Stomach (tissue), 4 donors: ENCODE data around the gene ACTL8.

ENCODE experiments used
- EP300 ChIP-seq: sonication (generic); formaldehyde crosslinking; IDR thresholded peaks from one replicate; pipeline ENCODE4 v1.6.1; 2017; ENCODE audit warnings: antibody characterized with exemption
- POLR2A ChIP-seq, 4 donors: fragments of 450-650 bp; IDR thresholded peaks; one replicate each; pipeline ENCODE4 v1.6.1; 2016; ENCODE audit warnings: antibody characterized with exemption in 4 of 4, control low read depth in 2 of 4, mild to moderate bottlenecking in 1 of 4, moderate library complexity in 1 of 4
- POLR2AphosphoS5 ChIP-seq, 3 donors: sonication (generic); formaldehyde crosslinking; IDR thresholded peaks; one replicate each; pipeline ENCODE4 v1.6.1; 2016; ENCODE audit warnings: antibody characterized with exemption in 3 of 3
- TF ChIP-seq, protein P1 (sequence below), 7 experiments: fragments of 450-650 bp in 4 of 7; fragments of 200-600 bp in 3 of 7; sonication (generic) in 3 of 7; IDR thresholded peaks; one replicate each; pipeline ENCODE4 v1.5.1; 2016 to 2019; ENCODE audit warnings: antibody characterized with exemption in 7 of 7, control low read depth in 2 of 7, mild to moderate bottlenecking in 1 of 7

DNA sequence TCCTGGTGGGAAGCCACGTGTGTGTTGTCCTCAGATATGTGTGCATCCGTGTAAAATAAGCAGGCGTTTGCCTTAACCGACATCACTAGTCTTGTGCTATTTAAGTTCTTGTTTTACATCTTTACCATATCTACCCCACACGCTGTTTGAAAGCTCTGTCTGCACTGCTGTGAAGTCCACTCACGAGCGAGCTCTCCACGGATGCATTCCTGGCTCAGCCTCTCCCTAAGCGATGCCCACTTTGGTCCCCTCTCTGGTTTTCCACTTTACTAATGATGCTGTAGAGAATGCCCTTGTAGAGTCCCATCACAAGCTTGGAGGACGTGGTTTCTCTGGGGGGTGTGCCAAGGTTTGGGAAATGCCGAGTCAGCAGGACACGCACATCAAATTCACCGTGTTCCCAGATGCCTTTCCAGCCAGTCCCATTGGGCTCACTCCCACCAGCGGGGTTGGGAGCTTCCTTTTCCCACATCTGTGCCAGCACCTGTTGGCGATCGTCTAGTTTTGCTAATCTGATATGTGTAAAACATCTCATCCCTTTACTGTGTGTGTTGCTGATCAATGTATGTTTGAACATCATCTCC lies 43.8 kb downstream of the ACTL8 start:
- TF ChIP-seq POLR2AphosphoS5 (IDR thresholded peaks at IDR 0.05) (no peak), POLR2A (IDR thresholded peaks at IDR 0.05) (no peak), EP300 (no peak)
- TF ChIP-seq, protein P1, sequence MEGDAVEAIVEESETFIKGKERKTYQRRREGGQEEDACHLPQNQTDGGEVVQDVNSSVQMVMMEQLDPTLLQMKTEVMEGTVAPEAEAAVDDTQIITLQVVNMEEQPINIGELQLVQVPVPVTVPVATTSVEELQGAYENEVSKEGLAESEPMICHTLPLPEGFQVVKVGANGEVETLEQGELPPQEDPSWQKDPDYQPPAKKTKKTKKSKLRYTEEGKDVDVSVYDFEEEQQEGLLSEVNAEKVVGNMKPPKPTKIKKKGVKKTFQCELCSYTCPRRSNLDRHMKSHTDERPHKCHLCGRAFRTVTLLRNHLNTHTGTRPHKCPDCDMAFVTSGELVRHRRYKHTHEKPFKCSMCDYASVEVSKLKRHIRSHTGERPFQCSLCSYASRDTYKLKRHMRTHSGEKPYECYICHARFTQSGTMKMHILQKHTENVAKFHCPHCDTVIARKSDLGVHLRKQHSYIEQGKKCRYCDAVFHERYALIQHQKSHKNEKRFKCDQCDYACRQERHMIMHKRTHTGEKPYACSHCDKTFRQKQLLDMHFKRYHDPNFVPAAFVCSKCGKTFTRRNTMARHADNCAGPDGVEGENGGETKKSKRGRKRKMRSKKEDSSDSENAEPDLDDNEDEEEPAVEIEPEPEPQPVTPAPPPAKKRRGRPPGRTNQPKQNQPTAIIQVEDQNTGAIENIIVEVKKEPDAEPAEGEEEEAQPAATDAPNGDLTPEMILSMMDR (IDR thresholded peaks at IDR 0.05): no peak
